ENCODE data around the gene DCBLD1.

DNA sequence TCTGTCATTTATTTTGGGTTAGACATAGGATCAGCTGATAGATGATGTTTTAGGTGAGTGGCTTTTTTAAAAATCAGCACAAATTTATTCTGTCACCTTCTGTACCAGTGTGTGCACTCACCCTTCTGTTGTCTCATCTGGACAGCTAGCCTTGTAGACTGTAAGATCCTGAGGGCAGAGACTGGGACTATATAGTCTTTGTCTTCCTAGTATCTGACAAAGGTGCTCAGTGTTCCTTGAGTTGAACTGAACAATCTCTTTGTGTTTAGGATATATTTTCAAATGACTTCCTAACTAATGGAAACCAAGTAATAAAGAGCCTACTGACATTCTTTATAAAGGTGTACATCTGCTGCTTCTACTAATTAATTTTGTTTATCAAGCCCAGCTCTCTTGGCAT is 3.0 kb downstream of the DCBLD1 start:
- TF ChIP-seq, protein P1, sequence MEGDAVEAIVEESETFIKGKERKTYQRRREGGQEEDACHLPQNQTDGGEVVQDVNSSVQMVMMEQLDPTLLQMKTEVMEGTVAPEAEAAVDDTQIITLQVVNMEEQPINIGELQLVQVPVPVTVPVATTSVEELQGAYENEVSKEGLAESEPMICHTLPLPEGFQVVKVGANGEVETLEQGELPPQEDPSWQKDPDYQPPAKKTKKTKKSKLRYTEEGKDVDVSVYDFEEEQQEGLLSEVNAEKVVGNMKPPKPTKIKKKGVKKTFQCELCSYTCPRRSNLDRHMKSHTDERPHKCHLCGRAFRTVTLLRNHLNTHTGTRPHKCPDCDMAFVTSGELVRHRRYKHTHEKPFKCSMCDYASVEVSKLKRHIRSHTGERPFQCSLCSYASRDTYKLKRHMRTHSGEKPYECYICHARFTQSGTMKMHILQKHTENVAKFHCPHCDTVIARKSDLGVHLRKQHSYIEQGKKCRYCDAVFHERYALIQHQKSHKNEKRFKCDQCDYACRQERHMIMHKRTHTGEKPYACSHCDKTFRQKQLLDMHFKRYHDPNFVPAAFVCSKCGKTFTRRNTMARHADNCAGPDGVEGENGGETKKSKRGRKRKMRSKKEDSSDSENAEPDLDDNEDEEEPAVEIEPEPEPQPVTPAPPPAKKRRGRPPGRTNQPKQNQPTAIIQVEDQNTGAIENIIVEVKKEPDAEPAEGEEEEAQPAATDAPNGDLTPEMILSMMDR (IDR thresholded peaks at IDR 0.05), result no peak
- no peak for TF ChIP-seq POLR2A (IDR thresholded peaks at IDR 0.05)

Measured in tibial nerve (tissue), 3 donors.